ENCODE results near the gene C4orf36.

C4orf36 gene

DNA sequence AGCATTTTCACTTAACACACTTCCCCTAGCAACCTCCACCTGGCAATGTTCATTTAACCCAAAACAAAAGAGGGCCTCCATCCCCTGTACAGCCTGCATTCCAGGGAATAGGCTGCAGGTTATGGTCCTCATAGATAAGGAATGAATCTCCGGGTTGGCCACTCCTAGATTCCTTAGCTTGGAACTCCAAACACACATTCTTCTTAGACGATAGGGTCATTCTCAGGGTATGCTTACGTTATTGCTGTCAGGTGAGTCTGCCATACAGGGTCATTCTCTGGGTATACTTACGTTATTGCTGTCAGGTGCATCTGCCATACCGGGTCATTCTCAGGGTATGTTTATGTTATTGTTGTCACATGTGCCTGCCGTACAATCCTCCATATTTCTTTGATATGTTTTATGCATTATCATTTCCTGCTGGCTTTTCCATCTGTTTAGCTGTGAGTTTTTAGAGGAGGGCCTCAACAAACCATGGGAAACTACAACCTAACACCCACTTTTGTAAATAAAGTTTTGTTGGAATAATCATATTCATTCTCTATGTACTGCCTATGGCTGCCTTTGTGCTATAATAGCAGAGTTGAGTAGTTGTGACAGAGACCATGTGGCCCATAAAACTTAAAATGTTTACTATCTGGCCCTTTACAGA is 34.3 kb upstream of the C4orf36 start:
- no peak overlapping the region for H3K4me3 ChIP-seq (ENCODE audit: low read depth, low read length)
- ChIA-PET CTCF (interaction anchor here (0.8 to 2.9 kb wide), 2 partner anchors 167 to 224 kb away, joined by 3 to 11 read pairs; no protein-coding TSS in a partner anchor), POLR2A (interaction anchor here (2.0 kb wide), 1 partner anchor 80 kb away, joined by 10 read pairs; no protein-coding TSS in a partner anchor)
- no peak for DNase-seq (ENCODE audit: low read depth, low spot score)
- TF ChIP-seq, protein P1, sequence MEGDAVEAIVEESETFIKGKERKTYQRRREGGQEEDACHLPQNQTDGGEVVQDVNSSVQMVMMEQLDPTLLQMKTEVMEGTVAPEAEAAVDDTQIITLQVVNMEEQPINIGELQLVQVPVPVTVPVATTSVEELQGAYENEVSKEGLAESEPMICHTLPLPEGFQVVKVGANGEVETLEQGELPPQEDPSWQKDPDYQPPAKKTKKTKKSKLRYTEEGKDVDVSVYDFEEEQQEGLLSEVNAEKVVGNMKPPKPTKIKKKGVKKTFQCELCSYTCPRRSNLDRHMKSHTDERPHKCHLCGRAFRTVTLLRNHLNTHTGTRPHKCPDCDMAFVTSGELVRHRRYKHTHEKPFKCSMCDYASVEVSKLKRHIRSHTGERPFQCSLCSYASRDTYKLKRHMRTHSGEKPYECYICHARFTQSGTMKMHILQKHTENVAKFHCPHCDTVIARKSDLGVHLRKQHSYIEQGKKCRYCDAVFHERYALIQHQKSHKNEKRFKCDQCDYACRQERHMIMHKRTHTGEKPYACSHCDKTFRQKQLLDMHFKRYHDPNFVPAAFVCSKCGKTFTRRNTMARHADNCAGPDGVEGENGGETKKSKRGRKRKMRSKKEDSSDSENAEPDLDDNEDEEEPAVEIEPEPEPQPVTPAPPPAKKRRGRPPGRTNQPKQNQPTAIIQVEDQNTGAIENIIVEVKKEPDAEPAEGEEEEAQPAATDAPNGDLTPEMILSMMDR (IDR thresholded peaks at IDR 0.05; ENCODE audit: insufficient read depth, low read length, missing control alignments): no peak

DNA sequence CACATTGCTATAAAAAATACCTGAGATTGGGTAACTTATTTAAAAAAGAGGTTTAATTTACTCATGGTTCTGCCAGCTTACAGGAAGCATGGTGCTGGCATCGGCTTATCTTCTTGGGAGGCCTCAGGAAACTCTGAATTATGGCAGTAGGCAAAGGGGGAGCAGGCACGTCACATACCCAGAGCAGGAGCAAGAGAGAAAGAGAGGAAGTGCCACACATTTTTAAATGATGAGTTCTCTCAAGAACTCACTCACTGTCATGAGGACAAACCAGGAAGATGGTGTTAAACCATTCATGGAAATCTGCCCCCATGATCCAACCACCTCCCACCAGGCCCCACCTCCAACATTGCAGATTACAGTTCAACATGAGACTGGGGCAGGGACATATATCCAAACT is 32.6 kb upstream of the C4orf36 start:
- H3K4me3 ChIP-seq (ENCODE audit: low read depth, low read length): no peak overlapping the region
- ChIA-PET POLR2A (interaction anchor here (0.8 kb wide), 1 partner anchor 169 kb away, joined by 3 read pairs; no protein-coding TSS in a partner anchor), CTCF (interaction anchor here (1.4 to 6.8 kb wide), 6 partner anchors 8 to 173 kb away, joined by 3 to 144 read pairs (median 26); partner anchors contain the start of gene AFF1)
- peak; percentile 81 for DNase-seq (ENCODE audit: low read depth, low spot score)
- TF ChIP-seq, protein P1 (IDR thresholded peaks at IDR 0.05; ENCODE audit: insufficient read depth, low read length, missing control alignments): no peak

DNA sequence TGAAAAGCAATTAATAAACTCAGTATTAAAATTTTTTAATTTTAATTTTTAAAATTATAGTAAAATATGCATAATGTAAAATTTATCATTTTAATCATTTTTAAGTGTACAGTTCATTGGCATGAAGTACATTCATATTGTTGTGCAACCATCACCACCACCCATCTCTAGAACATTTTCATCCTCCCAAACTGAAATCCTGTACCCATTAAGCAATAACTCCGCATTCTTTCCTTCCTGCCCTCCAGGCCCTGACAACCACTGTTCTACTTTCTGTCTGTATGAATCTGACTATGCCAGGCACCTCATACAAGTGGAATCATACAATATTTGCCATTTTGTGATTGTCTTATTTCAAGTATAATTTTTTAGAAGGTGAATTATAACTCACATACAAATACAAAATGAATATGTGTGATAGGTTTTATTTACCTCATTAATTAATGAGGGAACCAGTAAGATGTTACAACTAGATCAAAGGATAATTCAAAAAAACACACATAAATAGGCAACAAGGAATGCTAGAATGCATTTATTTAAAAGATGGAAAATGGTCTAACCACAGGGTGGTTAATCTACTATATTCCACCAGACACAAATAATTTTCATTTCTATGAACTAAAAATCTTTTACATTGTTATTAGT is 29.5 kb upstream of the C4orf36 start:
- TF ChIP-seq, protein P1 (IDR thresholded peaks at IDR 0.05; ENCODE audit: insufficient read depth, low read length, missing control alignments): no peak
- no peak for DNase-seq (ENCODE audit: low read depth, low spot score)
- POLR2A ChIA-PET: interaction anchor here (0.9 to 1.9 kb wide), 2 partner anchors 84 to 172 kb away, joined by 4 to 17 read pairs; no protein-coding TSS in a partner anchor
- no peak overlapping the region for H3K4me3 ChIP-seq (ENCODE audit: low read depth, low read length)
- CTCF ChIA-PET: interaction anchor here (0.7 to 6.8 kb wide), 42 partner anchors 9 to 450 kb away, joined by 3 to 144 read pairs (median 7); partner anchors contain the start of gene AFF1

DNA sequence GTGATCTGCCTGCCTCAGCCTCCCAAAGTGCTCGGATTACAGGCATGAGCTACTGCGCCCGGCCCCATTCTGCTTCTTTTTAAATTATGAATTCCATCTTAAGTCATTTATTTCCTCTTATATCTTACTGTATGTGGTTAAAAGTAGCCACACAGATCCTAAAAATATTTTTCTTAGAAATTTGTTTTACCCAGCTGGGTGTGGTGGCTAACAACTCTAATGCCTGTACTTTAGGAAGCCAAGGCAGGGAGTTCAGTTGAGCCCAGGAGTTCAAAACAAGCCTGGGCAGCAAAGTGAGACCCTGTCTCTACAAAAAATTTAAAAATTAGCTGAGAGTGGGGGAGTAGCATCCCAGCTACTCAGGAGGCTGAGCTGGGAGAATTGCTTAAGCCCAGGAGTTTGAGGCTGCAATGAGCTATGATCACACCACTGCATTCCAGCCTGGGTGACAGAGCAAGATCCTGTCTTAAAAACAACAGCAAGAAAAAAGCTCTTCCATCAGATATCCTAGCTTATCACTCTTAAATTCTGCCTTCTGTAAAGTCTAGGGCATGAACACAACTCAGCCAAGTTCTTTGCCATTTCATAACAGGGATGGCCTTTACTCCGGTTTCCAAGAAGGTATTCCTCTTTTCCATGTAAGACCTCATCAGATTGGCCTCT is 27.5 kb upstream of the C4orf36 start:
- POLR2A ChIA-PET: interaction anchor here (0.6 to 2.1 kb wide), 5 partner anchors 10 to 324 kb away, joined by 3 to 4 read pairs (median 3); partner anchors contain the start of gene AFF1
- CTCF ChIA-PET: interaction anchor here (0.8 to 6.8 kb wide), 8 partner anchors 10 to 423 kb away, joined by 3 to 144 read pairs (median 4); partner anchors contain the start of gene AFF1
- no peak overlapping the region for H3K4me3 ChIP-seq (ENCODE audit: low read depth, low read length)
- TF ChIP-seq, protein P1 (IDR thresholded peaks at IDR 0.05; ENCODE audit: insufficient read depth, low read length, missing control alignments): no peak
- no peak for DNase-seq (ENCODE audit: low read depth, low spot score)

DNA sequence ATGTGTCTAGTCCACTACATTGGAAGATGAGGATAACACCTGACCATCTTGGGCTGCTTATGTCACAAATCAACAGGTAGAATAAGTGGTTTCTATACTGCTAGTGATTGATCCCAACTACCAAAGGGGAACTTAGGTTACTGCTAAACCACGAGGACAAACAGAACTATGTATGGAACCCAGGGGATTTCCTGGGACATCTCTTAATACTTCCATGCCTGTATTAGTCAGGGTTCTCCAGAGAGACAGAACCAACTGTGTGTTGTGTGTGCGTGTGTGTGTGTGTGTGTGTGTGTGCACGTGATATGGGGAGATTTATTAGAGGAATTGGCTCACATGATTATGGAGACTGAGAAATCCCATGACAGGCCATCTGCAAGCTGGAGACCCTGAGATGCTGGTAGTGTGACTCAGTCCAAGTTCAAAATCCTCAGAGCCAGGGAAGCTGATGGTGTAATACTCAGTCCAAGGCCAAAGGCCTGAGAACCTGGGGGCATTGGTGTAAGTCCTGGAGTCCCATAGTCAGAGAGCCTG is 26.4 kb upstream of the C4orf36 start:
- TF ChIP-seq, protein P1 (IDR thresholded peaks at IDR 0.05; ENCODE audit: insufficient read depth, low read length, missing control alignments): no peak
- ChIA-PET CTCF (interaction anchor here (1.3 to 5.2 kb wide), 2 partner anchors 188 to 422 kb away, joined by 3 to 50 read pairs; no protein-coding TSS in a partner anchor), POLR2A (interaction anchor here (0.7 to 0.9 kb wide), 2 partner anchors 43 to 158 kb away, joined by 3 to 5 read pairs; no protein-coding TSS in a partner anchor)
- no peak overlapping the region for H3K4me3 ChIP-seq (ENCODE audit: low read depth, low read length)
- peak; percentile 73 for DNase-seq (ENCODE audit: low read depth, low spot score)

Measured in AG04449 (cell line).